ENCODE results near the gene OR2T3.
"Not testable (repeated sequence)": the region's sequence is repeated elsewhere in the genome, so short reads cannot be mapped to it uniquely, and the experiment has no call there.

The OR2T3 gene

DNA sequence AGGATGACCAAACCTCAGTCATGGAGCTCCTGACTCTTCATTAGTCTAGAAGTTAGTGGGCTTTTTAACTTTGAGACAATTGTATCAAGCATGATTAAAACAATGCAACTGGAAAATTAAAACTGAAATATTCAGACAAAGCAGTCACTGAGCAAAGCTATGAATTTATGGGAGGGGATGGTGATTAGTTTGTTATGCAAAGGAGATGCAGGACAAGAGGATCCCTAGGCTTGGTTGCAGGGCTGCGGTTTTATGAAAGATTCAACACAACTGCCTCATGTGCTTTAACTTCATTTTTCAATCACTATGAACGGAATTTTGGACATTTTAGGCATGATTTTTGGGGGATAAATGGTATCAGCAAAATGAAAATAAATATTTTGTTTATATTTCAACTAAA is 1.0 kb upstream of the OR2T3 start:
- DNase-seq (ENCODE audit: low spot score), result not testable (repeated sequence)

DNA sequence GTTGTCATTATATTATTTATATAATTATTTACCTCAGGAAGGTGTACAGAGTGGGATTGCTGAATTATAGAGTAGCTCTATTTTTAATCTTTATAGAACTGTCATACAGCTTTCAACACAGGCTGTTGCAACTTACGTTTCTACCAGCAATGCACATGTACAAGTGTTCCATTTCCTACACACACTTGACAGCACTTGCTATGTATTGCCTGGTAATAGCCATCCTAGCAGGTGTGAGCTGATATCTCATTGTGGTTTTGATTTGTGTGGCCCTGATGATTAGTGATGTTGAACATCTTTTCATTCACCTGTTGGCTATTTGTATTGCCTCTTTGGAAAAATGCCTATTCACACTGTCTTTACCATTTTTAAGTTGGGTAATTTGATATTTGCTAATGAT is 2.5 kb downstream of the OR2T3 start:
- not testable (repeated sequence) for DNase-seq (ENCODE audit: low spot score)

DNA sequence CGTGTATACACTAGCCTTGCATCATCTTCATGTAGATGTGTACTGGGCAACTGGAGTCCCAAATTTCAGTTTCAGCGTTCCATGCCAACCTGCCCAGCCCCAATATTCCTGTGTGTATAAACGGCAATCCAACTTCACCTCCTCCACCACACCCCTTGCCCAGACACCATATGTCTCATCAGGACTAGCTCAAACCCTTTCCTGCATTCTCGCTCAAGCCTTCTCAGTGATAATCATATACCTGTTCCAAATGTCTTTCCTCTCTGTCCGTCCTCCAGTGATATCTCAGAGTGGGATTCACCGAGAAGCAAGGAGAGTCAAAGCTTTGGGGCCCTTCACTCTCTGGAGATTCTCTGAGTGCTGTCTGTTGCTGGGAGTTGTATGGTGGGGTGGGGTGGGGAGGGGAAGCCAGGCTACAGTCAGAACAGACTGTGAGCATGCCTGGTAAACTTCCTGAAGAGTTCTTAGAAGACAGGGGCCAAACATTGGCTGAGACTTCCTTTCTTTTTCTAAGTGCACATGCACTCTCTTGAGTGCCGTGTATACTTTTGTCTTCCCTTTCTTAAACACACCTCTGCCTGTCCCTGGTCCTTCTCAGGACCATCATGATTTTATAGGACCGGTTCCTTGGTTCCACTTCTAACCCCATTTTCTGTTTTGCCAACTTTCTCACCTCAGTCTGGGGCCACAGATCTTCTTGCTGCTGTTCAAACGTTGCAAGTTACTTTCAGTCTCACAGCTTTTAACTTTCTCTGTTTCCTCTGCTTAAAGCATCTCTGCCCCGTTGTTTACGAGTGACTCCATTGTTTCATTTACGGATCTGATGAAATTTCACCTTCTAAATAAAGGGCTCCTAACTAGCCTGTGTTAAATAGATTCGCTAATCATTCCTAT is 8.8 kb downstream of the OR2T3 start:
- not testable (repeated sequence) for DNase-seq (ENCODE audit: low spot score)

DNA sequence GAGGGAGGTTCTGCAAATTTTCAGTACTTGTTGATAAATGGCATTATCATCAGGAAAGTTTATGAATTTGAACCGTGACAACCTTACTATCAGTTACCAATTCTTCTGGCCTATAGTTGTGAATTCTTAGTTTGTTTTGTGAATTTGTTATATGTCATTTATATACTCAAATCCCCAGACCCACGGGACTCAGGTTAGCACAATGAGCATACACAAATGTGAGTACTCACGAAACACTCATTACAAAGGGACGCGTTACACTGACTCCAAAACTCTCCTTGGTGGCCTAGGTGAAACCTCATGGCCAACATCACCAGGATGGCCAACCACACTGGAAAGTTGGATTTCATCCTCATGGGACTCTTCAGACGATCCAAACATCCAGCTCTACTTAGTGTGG is 15.1 kb downstream of the OR2T3 start, which contains the start of gene OR2T5:
Gene OR2T5 (plus strand): TSS at position 301 of the 400 bp plus-strand sequence. CDS start 0 bp downstream, at position 301.
- not testable (repeated sequence) for DNase-seq (ENCODE audit: low spot score)

DNA sequence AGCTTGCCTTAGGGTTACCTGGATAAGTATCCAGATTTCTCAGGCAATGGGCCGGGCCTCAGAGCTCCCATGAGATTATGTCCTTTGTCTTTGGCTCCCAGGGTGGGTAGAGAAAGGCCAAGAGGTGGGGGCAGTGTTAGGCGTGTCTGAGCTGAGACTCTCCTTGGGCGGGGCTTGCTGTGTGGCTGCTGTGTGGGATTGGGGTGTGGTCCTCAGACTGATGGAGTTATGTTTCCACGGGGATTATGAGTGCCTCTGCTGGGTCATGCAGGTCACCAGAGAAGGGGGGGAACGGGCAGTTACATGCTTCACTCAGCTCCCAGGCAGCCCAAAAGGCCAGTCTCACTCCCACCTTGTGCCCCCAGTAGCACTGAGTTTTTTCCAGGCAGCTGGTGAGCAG is 23.5 kb downstream of the OR2T3 start:
- DNase-seq (ENCODE audit: low spot score), result not testable (repeated sequence)

DNA sequence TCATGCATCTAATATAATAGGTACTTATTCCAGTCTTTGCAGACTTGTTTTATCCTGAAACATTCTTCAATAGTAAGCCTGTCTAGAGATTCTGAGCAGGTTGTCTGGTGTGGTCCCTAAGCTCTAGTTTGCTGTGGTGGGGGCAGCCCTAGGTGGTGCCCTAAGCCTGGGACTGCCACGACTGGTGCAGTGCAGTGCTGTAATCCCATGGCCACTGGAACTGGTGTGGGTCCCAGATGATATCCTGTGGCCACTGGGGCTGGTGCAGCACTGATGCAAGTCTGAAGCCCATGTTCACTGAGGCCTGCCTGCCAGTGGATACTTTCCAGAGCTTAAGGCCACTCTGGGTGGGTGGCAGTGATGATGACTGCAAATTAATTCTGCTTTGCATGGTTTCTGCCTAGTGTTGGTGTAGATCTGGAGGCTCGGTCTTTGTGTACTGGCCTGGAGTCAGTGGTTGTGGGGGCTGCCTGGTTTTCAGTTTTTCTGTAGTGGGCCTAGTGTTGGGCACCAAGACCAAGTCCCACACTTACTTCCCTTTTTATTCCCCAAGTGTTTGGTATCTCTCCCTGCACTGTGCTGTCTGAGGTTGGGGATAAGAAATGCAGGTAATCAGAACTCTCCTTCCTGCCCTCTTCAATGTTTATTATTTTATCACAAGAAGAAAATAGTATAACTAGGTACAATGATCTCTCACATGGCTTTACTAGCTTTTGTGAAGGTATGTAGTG is 27.3 kb downstream of the OR2T3 start:
- not testable (repeated sequence) for DNase-seq (ENCODE audit: low spot score)

DNA sequence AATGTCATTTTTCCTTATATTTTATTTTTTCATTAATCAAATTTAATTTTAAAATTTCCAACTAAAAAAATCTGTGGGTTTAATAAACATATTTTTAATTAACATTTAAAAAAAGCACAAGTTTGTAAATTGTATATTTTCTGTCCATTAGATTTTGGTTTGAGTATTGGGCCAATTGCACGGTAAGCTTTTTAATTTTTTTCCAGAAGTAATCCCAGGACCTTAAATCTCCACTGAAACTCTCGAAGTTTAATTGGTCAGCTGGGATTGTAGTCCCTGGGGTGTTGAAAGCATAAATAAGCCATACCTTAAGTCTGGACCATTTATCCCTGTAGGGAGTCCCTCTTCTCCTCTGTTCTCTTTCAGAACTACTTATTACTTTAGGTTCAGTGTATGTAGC is 34.6 kb downstream of the OR2T3 start, which contains the start of gene OR2G6:
Gene OR2G6 (plus strand): TSS at position 301 of the 400 bp plus-strand sequence. CDS start 13,574 bp downstream, outside the sequence.
- not testable (repeated sequence) for DNase-seq (ENCODE audit: low spot score)

DNA sequence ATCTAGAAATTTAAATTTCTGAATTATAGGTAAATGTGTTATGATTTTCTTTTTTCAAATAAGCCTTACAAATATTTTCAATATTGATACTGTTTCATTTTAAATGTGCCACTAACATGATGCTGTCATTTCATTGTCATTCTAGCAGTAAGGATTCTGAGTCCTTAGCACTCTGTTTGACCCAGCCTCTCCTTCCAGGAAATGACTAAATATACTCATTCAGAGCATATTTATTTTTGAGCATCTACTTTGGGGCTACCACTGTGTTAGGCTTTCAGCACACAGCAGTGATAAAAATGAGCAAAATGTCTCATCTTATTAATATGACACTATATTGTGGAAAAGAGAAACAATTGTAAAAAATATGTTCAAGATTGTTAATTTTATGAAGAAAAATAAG is 37.1 kb downstream of the OR2T3 start:
- DNase-seq (ENCODE audit: low spot score), result not testable (repeated sequence)

DNA sequence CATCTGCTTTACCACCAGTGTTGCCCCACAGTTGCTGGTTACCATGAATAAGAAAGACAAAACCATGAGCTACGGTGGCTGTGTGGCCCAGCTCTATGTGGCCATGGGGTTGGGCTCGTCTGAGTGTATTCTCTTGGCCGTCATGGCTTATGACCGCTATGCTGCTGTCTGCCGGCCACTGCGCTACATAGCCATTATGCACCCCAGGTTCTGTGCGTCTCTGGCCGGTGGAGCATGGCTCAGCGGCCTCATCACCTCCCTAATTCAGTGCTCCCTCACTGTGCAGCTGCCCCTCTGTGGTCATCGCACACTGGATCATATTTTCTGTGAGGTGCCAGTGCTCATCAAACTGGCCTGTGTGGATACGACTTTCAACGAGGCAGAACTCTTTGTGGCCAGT is 48.7 kb downstream of the OR2T3 start:
- no peak for DNase-seq (ENCODE audit: low spot score)

All from AG08395 (cell line).